ENCODE data around the gene RNASEH1. TPM values are rescaled to one million over a fixed set of nuclear protein-coding genes. Genes with fewer than 3 reads are reported as not detected.
A peak's percentile ranks its signal among the peaks of the same experiment; 100 is the strongest.

RNASEH1 gene
- total and polyA plus RNA-seq, 2 of the 13 experiments (the other 11 are each of a cell fraction or from before 2014, with no cell fraction given): 14.5 to 57.4 TPM

GRCh38 chr2:3532941-3533340, 25.2 kb downstream of the RNASEH1 start (continued):
- no peak for TF ChIP-seq FOSL1 (CRISPR knock-in tag; IDR thresholded peaks at IDR 0.05; ENCODE audit: borderline replicate concordance)

GRCh38 chr2:3529316-3530025, 28.7 kb downstream of the RNASEH1 start:
- no TSS peak for BruUV-seq (replicated peaks)
- TF ChIP-seq ZBTB33 (CRISPR knock-in tag; IDR thresholded peaks at IDR 0.05): 0 out of 2 replicates have a peak, but pooled peaks have one; percentile 25
- TF ChIP-seq ZNF737 (CRISPR knock-in tag; IDR thresholded peaks at IDR 0.05; ENCODE audit: borderline replicate concordance): no peak
- no peak for TF ChIP-seq YEATS2 (CRISPR knock-in tag; IDR thresholded peaks at IDR 0.05; ENCODE audit: borderline replicate concordance)
- no peak for TF ChIP-seq ZNF709 (CRISPR knock-in tag; IDR thresholded peaks at IDR 0.05)
- no peak for TF ChIP-seq ZNF780A (CRISPR knock-in tag; IDR thresholded peaks at IDR 0.05)
- peak; percentile 70 for TF ChIP-seq AGO2 (optimal IDR thresholded peaks at IDR 0.05; ENCODE audit: low read depth, low read length)
- TF ChIP-seq RBM22 (optimal IDR thresholded peaks at IDR 0.05; ENCODE audit: low read length): peak; percentile 42
- ChIA-PET CTCF (ENCODE audit: low intra/inter-chr PET ratio, low total read pairs) (no interaction called here), POLR2A (no interaction called here)
- Histone ChIP-seq H4K20me1 (ENCODE audit: insufficient read depth, low read length) (no peaks in the 10 kb centered on the region), H3K4me1 (ENCODE audit: insufficient read depth, low read length) (peaks cover 11% of the 10 kb centered on the region), H3K9ac (ENCODE audit: insufficient read depth, low read depth, low read length) (no peak overlapping the region), H2AFZ (ENCODE audit: low read length) (no peak overlapping the region), H3K4me3 (replicated peaks in 1 of 3; ENCODE audit: insufficient read depth in 1 of 3, low read depth in 2 of 3, low read length in 3 of 3) (no peak overlapping the region), H3K4me2 (ENCODE audit: low read depth, low read length) (no peak overlapping the region), H3K79me2 (ENCODE audit: insufficient read depth, low read length) (no peaks in the 10 kb centered on the region), H3K27me3 (ENCODE audit: control insufficient read depth in 1 of 2, insufficient read depth in 2 of 2, low read length in 2 of 2) (no peaks in the 10 kb centered on the region), H3K27ac (ENCODE audit: extremely low read length, insufficient read depth, low read length) (no peak overlapping the region), H3K9me3 (ENCODE audit: low read length) (no peaks in the 10 kb centered on the region), H3K36me3 (replicated peaks in 1 of 2; ENCODE audit: control insufficient read depth in 1 of 2, insufficient read depth in 2 of 2, low read length in 2 of 2) (peaks cover 0 to 2% of the 10 kb centered on the region in 2 experiments; a peak in 2 of 5 replicates)
- no peak for DNase-seq (ENCODE audit: low spot score)
- WGBS (ENCODE audit: low lambda C conversion rate): 95% methylated on average over 24 of the region's 24 CpGs
- ATAC-seq: no peak
- in situ Hi-C loops (cut with HindIII; ENCODE audit: extremely low pct_ligation_motif_present, low pct_unique_long_range_greater_than_20kb) (no loop called here), intact Hi-C loops (cut with micrococcal nuclease; ENCODE audit: unreplicated experiment) (no loop called here)
- FAIRE-seq: no peak

All from HepG2 (cell line).